IPS-NIHi7 (cell line): ENCODE data around the gene GRIK4.
A peak's percentile ranks its signal among the peaks of the same experiment; 100 is the strongest.

Experiments
- DNase-seq: peaks from one replicate; pipeline ENCODE4 v3.0.0; 2012; ENCODE audit warnings: mixed read lengths; ENCODE audit errors: extremely low spot score

The GRIK4 gene

DNA sequence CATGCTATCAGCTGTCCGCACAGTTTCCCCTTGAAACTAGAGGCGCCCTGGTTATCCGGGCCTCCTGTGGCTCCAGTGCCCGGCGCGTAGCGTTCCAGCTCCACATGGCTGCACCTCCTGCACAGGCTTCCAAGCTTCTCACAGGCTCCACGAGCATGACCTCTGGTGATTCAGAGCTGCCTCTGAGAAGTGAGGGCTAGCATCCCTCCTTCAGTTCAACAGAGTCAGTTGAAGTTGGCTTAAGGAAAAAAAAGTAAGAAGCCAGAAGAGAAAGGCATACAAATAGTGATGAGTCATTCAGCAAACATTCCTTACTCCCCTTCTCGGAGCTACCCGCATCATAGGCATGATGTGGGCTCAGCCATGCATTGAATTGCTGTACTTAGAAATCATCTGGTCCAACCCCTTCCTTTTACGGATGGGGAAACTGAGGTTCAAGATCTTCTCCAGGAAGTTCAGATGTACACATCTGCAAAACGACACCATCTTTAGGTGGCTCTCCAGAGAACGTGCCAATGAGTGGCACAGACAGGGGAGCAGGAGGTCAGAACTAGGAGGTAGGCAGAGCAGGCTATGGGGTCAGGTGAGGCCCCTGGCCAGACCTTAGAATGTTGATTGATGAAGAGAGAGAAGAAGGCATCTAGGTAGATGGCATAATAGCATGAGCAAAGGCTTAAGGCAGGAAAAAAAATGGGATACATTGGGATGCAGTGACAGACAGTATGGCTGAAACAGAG is 296.0 kb downstream of the GRIK4 start:
- peak; percentile 66 for DNase-seq

DNA sequence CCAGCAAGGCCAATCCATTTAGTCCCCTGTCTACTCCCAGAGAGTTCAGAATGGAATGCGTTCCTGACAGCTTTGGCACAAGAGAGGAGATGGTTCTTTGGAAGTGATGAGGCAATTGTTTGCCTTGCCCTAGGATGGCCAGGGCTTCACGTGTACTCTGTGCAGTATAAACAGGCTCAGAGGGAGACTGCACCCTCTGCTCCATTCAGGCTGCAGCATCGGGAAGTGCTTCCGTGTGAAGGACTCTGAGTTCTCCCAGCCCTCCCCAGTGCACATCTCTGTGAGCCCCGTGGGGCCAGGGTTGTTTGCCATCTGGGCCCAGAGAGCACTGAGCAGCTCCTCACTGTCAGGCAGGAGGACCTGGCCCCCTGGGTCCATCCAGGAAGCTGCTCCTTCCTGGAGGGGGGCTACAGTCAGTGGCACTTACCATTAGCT is 297.1 kb downstream of the GRIK4 start:
- DNase-seq: no peak

DNA sequence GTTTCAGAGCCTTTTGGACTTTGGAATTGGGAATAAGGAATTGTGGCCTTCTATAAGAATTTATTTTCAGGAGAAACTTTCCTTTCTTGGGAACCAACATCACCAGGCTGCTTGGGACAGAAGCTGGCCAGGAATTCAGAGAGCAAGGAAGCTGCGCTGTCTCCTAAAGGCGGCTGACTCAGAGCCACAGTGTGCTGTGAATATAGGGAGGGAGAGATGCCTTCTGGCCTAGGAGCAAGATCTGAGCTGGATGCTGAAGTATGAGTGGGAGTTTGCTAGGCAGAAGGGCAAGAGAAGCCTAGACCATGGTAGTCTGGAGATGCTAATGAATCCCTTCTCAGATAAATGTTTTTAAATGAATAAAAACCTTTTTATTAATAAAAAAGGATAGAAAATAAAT is 298.7 kb downstream of the GRIK4 start:
- no peak for DNase-seq

DNA sequence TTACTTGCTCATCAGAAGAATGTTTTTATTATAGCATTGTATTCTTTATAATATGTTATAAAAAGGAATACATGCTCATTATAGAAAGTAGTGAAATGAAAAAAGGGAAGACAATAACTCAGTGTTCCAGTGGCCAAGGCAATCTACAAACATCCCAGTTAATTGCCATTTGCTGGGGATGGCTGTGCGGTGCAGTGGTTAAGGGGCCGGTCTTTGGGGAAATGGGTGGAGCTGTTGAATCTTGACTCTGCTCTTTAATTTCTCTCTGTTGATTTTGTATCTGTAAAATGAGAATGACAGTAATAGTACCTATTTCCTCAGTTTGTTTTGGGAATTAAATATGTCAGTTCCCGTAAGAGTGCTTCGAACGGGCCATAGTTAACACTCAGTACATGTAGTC is 299.7 kb downstream of the GRIK4 start:
- DNase-seq: no peak

DNA sequence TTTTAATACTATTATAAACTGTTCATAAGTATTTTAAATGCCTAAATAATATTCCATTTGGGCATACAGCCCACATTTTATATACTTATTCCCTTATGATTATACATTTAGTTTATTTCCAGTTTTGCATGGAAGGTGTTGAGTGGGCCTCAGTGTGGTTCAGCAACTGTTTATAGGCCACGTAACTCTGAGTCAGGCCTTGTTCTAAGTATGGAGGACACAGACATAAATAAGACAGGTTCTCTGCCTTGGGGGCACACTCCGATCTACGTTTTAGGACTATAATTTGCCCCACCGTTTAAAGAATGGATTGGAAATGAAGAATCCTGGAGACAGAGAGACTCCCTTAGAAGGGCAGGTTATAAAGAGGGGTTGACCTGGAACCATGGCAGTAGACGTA is 300.2 kb downstream of the GRIK4 start:
- DNase-seq: no peak

DNA sequence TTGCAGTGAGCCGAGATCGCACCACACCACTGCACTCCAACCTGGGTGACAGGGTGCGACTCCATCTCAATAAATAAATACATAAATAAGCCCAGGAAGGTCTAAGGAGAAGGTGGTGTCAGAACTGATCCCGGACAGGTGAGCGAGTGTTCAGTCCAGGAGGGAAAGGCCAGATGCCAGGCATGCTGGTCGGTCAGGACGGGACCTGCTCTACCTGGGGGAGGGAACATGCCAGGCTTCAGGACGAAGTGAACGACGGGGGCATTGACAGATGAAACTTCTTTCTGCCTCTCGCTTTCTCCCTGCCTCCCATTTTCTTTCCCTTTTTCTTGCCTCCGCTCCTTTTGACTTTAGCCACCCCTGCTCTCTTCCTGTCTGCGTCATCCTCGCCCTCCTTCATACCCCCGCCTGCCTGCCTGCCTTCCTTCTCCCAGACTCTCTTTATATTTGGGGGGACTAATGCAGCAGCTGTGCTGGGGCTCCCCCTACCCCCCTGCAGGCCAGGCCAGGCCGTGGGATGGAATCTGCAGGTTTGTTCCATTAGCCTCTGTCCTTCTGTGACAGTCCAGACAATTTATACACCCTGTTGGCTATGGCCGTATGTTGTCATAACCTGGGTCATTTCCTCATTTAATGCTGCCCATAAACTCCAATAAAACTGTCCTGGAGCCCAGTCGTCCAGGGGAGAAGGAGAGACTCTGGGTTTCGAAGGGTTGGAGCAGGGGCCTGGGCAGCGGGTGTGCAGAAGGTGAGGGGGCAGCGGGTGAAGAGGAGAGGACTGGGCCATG is 303.2 kb downstream of the GRIK4 start:
- DNase-seq: no peak

DNA sequence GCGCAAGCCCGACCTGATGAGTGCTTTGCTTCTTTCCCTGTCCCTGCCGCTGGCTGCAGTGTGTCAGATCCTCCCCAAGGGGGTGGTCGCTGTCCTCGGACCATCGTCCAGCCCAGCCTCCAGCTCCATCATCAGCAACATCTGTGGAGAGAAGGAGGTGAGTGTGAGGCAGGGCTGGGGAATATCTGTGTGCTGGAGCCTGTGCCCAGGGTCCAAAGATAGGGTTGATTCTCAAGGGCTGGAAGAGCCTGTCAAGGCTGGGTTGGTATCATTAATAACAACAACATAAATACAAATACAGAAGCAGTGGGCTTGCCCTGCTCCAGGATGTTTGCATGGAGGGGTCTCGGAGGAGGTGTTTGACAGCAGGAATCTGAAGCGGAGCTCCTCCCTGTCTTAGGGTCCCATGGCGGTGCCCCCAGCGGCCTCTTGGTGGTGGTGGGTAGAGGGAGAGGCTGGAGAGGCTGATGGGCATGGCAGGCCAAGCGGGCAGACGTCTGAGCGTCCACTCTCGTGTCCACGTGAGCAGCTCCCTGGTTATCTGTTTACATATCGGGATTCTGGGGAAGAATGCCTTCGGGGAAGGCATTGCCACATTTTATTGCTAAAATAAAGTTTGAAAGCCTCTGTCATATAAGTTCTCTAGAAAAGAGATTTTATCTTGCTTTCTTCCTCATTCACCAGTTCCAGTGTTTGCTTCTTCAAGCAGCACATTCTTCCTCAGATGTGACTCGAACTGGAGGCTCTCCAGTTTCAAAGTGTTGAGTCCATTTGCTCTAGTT is 304.0 kb downstream of the GRIK4 start:
- peak; percentile 51 for DNase-seq

DNA sequence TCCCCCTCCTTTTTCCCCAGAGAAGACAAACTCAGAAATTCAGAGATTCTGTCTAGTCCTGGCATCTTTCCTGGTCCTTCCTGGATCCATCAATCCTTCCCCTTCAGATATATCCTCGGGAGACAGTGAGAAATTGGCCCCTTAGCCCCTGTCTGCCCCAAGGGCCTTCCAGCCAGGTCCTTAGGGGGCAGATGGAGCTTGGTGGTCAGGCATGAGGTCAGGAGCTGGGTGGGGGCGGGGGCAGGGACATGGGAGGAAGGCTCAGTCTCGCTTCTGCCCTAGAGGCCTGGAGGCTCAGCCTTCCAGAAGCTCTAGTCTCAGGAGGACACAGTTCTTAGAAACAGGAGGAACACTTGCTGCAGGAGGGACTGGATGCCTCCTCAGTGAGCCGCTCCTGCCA is 304.6 kb downstream of the GRIK4 start:
- DNase-seq: no peak

DNA sequence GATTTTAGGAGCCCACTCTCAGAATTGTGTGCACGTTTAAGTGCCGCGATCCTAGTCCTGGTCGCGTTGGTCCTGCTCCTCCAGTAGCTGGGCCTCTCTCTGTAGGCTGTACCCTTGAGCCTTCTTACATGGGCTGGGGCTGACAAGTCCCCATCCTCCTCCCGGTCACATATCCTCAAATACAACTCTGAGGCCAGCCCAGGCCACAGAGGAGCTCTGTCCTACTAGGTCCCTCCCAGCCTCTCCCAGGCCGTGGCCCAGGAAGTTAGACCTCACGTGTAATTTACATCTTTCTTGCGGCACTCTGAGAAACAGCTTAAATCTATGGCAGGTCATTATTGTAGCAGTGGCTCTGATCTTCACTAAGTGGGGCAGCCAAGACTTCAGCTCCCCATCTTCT is 305.2 kb downstream of the GRIK4 start:
- no peak for DNase-seq

DNA sequence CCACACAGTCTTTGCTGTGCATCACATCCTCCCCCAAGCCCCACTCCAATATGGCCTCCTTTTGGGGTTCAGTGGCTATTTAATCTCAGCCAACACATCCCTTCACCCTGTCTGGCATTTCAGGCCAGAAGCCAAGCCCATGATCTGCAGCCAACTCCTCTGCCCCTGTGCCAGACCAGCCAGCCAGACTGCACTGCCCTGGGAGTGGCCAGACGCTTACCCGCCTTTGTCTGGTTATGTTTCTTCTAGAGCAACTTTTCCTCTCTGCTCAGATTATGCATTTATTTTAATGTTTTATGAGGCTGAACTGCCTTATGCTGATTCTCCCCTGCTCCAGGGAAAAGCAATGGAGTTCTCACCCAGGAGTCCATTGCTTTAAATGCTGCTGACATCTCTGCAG is 305.6 kb downstream of the GRIK4 start:
- no peak for DNase-seq

DNA sequence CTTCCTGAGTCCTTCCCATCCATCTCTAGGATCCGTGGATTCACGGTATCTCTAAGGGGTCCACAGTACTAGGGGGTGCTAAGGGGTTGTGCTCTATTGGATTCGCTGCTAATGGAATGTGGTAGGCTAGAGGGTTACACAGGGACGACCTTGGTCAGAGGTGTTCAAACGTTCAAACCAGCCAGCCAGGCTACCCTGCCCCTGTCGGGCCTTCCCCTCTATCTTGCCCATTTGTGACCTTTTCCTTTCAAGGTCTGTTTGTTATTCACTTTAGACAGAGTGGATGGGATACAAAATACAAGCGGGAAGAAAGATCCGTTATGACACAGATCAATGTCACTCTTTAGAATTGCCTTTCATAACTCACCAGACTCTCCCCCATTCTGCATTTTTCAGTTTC is 306.5 kb downstream of the GRIK4 start:
- no peak for DNase-seq

DNA sequence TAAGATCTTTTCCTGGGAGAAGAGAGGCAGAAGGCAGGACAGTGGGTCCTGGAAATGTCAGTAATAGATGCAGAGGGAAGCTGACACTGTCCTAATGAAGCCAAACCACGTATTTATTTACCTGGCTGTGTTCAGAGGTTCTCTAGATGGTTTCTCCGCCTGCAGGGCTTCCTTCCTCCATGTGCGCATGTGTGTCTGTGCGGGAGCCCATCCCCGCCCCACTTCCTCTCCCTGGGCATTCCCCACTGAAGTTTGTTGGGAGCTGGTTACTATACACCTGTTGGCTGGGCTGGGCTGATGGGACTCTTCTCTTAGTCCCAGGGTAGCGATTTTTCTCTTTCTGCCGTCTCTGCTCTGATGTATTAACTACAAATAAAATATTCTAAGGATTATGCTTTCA is 307.5 kb downstream of the GRIK4 start:
- no peak for DNase-seq

DNA sequence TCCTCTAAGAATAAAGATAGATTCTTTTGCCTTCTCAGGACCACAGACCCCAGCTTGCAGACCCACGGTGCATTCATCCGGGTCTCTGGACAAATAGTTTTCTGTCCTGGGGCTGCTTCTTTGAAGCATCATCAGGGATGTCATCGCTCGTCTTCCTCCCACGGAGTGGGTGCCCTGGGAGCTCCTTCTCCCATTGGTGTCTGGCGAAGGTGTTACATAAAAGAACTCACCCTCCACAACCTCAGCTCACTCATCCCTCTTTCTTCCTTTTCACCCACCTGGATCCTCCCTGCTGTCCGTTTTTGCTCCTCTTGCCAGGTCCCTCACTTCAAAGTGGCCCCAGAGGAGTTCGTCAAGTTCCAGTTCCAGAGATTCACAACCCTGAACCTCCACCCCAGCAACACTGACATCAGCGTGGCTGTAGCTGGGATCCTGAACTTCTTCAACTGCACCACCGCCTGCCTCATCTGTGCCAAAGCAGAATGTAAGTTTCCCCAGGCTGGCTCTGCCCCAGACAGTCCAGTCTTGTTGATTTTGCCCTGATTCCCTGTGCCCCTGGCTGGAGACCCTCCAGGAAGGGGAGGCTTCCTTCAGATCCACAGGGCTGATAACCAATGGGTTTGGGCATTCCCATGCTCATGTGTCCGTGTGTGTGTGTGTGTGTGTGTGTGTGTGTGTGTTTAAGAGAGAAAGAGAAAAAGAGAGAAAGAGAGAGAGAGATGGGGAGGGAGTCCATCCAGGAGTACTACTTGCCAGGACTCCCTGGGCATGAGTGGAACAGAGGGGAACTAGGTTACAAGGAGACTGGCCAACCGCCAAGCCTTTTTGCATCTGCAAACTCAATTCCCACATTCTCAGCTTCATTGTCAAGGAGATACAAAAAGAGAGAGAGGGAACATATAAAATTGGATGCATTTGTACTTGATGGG is 308.2 kb downstream of the GRIK4 start:
- DNase-seq: no peak

DNA sequence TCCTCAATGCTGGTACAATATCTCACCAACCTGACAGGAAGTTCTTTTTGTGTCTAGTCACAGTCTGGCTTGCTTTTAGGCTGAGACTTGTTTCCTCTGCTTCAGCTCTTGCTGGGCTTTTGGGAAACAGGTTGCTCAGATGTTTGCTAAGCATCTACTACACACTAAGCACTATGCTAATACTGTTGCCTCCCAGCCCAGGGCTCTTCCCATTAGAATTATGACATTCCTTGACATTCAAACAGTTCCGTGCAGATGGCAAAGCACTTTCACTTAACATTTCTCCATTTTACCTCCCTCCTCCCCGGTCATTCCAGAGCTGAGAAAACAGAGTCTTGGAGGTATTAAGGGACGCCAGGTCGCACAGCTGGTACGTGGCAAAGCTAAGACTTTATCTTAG is 311.6 kb downstream of the GRIK4 start:
- DNase-seq: no peak

DNA sequence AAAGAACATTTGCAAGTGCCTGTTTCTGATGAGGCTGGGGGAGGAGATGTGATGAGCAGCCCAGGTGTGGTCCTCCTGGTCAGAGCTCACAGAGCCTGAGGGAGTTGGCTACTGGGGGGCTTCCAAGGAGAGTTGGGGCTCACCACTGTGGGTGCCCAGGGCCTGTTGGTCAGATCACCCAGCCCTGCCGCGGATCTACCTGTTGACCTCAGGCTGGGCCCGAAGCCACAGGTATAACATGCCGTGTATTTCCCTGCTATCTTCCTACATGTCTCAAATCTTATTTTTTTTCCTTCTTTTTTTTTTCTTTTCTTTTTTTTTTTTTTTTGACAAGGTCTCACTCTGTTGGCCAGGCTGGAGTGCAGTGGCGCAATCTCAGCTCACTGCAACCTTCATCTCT is 312.7 kb downstream of the GRIK4 start:
- no peak for DNase-seq

DNA sequence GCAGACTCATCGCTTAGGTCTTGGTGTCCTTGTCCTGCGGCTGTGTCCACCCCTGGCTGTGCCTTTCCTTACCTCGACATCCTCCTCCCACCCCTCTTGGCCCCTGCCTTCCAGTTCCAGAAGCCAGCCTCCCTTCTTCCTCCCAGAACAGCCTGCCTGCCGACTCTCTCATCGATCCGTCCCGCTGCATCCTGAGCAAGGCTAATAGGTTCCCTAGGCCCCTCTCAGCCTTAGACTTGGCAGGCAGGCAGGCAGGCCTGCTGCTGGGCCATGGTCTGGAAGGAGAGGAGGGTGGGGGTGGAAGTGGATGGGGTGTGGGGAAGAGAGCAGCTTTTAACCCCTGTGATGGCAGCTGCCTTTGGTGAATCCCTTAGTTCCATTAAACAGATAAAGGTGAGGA is 315.6 kb downstream of the GRIK4 start:
- no peak for DNase-seq

DNA sequence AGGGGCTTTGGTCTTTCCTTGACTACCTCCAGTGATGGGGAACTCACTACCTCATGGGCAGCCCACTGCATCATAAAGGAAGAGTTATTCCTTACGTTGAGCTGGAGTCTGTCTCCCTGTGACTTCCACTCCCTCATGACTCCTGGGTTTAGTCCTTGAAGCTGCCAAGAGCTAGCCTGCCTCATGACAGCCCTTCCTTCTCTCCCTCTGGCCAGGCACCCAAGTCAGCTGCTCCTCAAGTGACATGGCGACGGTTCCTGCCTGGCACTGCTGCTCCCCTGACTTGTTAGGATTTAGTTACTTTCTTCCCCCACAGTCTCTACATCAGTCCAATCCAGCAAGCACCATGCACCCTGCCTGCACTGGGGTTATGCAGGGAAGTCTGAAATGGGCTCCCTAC is 316.3 kb downstream of the GRIK4 start:
- DNase-seq: no peak

DNA sequence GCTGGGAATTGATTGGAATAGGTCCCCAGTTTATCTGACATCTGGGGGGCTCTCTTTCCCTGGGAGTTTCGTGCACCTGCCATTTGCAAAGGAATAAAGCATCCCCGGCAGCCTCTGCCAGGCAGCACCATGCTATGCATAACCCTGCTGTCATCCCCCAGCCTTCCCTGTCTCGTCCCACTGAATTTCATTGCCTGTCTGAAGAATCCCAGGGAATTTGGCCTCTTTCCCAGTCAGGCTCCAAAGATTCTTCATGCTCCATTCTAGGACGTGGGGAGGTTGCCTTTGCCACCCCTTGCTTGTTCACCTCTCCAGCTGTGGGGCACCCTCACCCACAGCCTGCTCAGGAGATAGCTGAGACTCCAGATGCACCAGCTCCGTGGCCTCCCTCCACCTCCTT is 317.3 kb downstream of the GRIK4 start:
- DNase-seq: no peak

DNA sequence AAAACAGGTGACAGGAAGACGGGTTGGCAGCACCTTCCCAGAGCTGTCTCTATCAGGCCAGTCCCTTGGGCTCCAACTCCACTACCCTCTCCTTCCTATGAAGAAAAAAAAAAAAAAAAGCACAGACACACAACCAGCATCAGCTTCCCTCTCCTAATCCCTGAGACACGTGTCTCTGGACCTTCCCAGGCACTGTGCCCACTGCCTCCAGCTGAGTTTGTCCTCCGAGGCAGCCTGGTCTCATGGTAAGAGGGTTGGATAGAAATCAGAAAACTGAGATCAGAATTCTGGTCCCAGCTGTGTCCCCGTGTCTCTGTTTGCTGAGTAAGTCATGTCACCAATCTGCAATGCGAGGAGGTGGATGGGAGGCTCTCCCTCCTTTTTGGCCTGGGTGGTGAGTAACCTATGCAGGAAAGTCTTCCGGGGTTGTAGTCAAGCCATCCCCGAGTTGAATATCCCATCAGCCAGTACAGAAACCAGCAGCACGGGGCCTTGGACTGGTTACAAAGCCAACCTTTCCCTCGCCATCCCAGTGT is 318.6 kb downstream of the GRIK4 start:
- DNase-seq: no peak

DNA sequence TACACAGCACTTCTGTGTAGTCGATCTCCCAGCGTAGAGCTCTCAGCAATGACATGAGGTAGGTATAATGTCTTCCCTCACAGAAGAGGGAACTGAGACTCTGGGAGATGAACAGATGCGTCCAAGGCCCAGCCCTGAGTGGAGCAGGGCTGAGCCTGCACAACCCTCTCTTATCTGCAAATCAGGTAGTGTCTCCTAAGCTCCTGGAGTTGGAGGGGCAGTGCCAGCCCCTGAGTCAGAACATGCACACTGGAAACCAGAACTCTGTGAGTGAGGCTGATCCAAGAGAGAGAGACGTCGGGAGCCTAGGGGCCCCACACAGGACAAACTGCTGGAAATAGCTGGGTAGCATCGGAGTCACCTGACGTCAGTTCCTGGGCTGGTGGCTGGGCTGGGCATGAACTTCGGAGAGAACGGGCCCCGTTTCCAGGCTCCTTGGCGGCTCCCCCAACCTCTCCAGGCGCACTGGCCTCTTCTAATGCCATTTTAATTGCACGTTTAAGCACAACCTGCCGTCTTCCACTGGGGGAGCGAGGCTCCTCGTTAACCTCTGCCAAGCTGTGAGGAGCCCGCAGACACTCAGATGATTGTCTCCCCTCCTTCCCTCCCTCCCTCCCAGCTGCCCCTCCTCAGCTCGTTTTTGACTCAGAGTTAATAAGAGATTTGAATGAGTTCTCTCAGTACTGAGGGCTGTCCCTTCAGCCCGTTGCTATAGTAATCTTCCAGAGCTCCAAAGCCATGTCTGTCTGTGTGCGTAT is 321.1 kb downstream of the GRIK4 start:
- no peak for DNase-seq
